ENCODE data around the gene EXOC1L.

- TF ChIP-seq EZH2 (IDR thresholded peaks at IDR 0.05; ENCODE audit: low read length) = no peak
- no peak for TF ChIP-seq CTCF (optimal IDR thresholded peaks at IDR 0.05 in 1 of 3, IDR thresholded peaks at IDR 0.05 in 1 of 3, conservative IDR thresholded peaks at IDR 0.05 in 1 of 3; ENCODE audit: extremely low read depth in 1 of 3, insufficient read depth in 2 of 3, low read length in 3 of 3)
Measured at GRCh38 chr4:55837903-55838302, 18.3 kb downstream of the EXOC1L start.

Data from keratinocyte (primary cell).